Loucy (cell line): ENCODE measurements around the gene DHRS7C.

Source experiments
- H2AFZ ChIP-seq: fragments of 200-600 bp; sonication (generic); 2 replicates; pipeline ENCODE4 v1.6.0; 2016; ENCODE audit warnings: antibody characterized with exemption, mild to moderate bottlenecking, low read length, moderate library complexity
- H3F3A ChIP-seq: fragments of 200-600 bp; 2 replicates; pipeline ENCODE4 v1.6.0; 2016; ENCODE audit warnings: antibody characterized with exemption, low read depth, mild to moderate bottlenecking
- H3K27me3 ChIP-seq: fragments of 200-600 bp; sonication (generic); 2 replicates; pipeline ENCODE4 v1.6.1; 2014; ENCODE audit warnings: low read length, mild to moderate bottlenecking; ENCODE audit not compliant: insufficient read depth, poor library complexity, severe bottlenecking
- H3K36me3 ChIP-seq: fragments of 200-600 bp; sonication (generic); 2 replicates; pipeline ENCODE4 v1.6.1; 2016; ENCODE audit warnings: low read length; ENCODE audit not compliant: insufficient read depth
- H3K4me1 ChIP-seq: fragments of 200-600 bp; sonication (generic); 2 replicates; pipeline ENCODE4 v1.5.1; 2014; ENCODE audit warnings: low read length, mild to moderate bottlenecking; ENCODE audit not compliant: insufficient read depth, poor library complexity, severe bottlenecking
- H3K4me2 ChIP-seq: fragments of 200-600 bp; sonication (generic); 2 replicates; pipeline ENCODE4 v1.6.0; 2014; ENCODE audit warnings: antibody characterized with exemption, low read length, low read depth, mild to moderate bottlenecking; ENCODE audit not compliant: poor library complexity, severe bottlenecking
- H3K4me3 ChIP-seq: fragments of 200-600 bp; sonication (generic); 2 replicates; pipeline ENCODE4 v1.5.1; 2014; ENCODE audit warnings: low read length, mild to moderate bottlenecking, mixed read lengths; ENCODE audit not compliant: poor library complexity, severe bottlenecking
- H3K79me2 ChIP-seq: fragments of 200-600 bp; sonication (generic); 2 replicates; pipeline ENCODE4 v1.6.1; 2014; ENCODE audit warnings: low read length; ENCODE audit not compliant: insufficient read depth
- H3K9ac ChIP-seq: fragments of 200-600 bp; sonication (generic); 2 replicates; pipeline ENCODE4 v1.6.0; 2014; ENCODE audit warnings: mild to moderate bottlenecking, low read depth, low read length, moderate library complexity; ENCODE audit not compliant: poor library complexity, severe bottlenecking
- H3K9me2 ChIP-seq: fragments of 200-600 bp; sonication (generic); replicated peaks from 2 replicates; pipeline ENCODE4 v1.6.1; 2016; ENCODE audit warnings: low read depth, low read length, mixed read lengths
- H3K9me3 ChIP-seq: fragments of 200-600 bp; sonication (generic); 2 replicates; pipeline ENCODE4 v1.6.1; 2014; ENCODE audit warnings: mild to moderate bottlenecking, antibody characterized with exemption, low read length, low read depth; ENCODE audit not compliant: insufficient read depth
- H4K20me1 ChIP-seq: fragments of 200-600 bp; sonication (generic); 2 replicates; pipeline ENCODE4 v1.6.0; 2014; ENCODE audit warnings: antibody characterized with exemption, low read length, mild to moderate bottlenecking; ENCODE audit not compliant: insufficient read depth, poor library complexity, severe bottlenecking
- EZH2phosphoT487 ChIP-seq: fragments of 200-600 bp; IDR thresholded peaks from 2 replicates; pipeline ENCODE4 v1.6.1; 2018; ENCODE audit warnings: antibody characterized with exemption, mild to moderate bottlenecking, moderate library complexity, borderline replicate concordance
- TF ChIP-seq, protein P1 (sequence below): fragments of 200-600 bp; sonication (generic); conservative IDR thresholded peaks from 2 replicates; pipeline ENCODE4 v1.5.1; 2014; ENCODE audit warnings: mild to moderate bottlenecking, antibody characterized with exemption, low read length

Gene DHRS7C

DNA sequence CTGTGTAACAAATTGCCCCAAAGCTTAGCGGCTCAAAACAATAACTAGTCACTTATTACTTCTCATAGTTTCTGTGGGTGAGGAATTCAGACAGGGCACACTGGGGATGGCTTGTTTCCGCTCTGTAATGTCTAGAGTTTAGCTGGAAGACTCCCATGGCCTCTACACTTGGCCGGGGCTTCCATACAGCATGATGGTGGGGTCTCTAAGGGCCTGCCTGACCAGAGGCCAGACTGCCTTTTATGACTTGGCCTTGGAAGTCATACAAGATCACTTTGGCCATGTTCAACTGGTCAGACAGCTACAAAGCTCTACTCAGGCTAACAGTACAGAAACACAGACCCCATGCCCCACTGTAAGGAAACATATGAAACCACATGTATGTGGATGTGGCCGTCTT, 42.5 kb upstream of the DHRS7C start:
- no peaks in the 10 kb centered on the region for H3K9me2 ChIP-seq
- no peaks in the 10 kb centered on the region for H3F3A ChIP-seq
- H3K4me2 ChIP-seq: no peak overlapping the region
- H3K36me3 ChIP-seq: no peaks in the 10 kb centered on the region
- no peaks in the 10 kb centered on the region for H3K4me1 ChIP-seq
- no peak for TF ChIP-seq EZH2phosphoT487
- TF ChIP-seq, protein P1, sequence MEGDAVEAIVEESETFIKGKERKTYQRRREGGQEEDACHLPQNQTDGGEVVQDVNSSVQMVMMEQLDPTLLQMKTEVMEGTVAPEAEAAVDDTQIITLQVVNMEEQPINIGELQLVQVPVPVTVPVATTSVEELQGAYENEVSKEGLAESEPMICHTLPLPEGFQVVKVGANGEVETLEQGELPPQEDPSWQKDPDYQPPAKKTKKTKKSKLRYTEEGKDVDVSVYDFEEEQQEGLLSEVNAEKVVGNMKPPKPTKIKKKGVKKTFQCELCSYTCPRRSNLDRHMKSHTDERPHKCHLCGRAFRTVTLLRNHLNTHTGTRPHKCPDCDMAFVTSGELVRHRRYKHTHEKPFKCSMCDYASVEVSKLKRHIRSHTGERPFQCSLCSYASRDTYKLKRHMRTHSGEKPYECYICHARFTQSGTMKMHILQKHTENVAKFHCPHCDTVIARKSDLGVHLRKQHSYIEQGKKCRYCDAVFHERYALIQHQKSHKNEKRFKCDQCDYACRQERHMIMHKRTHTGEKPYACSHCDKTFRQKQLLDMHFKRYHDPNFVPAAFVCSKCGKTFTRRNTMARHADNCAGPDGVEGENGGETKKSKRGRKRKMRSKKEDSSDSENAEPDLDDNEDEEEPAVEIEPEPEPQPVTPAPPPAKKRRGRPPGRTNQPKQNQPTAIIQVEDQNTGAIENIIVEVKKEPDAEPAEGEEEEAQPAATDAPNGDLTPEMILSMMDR: no peak
- H3K9me3 ChIP-seq: no peaks in the 10 kb centered on the region
- H3K9ac ChIP-seq: no peak overlapping the region
- no peaks in the 10 kb centered on the region for H3K79me2 ChIP-seq
- H2AFZ ChIP-seq: no peak overlapping the region
- no peak overlapping the region for H3K4me3 ChIP-seq
- no peaks in the 10 kb centered on the region for H3K27me3 ChIP-seq
- no peaks in the 10 kb centered on the region for H4K20me1 ChIP-seq

DNA sequence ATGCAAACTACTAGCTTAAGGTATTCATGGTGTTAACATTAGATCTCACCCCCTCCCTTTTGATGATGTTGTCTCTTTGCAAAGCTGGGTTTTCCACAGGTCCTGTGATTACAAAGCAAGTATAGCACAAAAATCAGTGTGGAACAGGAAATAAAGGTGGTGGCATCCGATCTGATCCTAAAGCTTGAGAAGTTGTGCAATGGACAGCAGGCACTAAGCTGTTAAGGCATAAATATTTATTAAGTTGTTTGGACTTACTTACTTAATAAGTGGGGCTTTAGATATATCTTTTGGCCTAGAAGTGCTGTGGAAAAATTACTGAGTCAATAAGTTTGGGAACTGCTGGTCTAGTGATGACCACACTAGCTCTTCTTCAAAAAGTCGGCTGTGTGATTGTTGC, 39.3 kb upstream of the DHRS7C start:
- H3K27me3 ChIP-seq: no peaks in the 10 kb centered on the region
- H3K9me3 ChIP-seq: no peaks in the 10 kb centered on the region
- H3K4me1 ChIP-seq: no peaks in the 10 kb centered on the region
- H3K9ac ChIP-seq: no peak overlapping the region
- H4K20me1 ChIP-seq: no peaks in the 10 kb centered on the region
- H3K36me3 ChIP-seq: no peaks in the 10 kb centered on the region
- no peaks in the 10 kb centered on the region for H3F3A ChIP-seq
- no peak for TF ChIP-seq EZH2phosphoT487
- TF ChIP-seq, protein P1: no peak
- no peak overlapping the region for H3K4me2 ChIP-seq
- H3K79me2 ChIP-seq: no peaks in the 10 kb centered on the region
- no peaks in the 10 kb centered on the region for H3K9me2 ChIP-seq
- no peak overlapping the region for H3K4me3 ChIP-seq
- no peak overlapping the region for H2AFZ ChIP-seq

DNA sequence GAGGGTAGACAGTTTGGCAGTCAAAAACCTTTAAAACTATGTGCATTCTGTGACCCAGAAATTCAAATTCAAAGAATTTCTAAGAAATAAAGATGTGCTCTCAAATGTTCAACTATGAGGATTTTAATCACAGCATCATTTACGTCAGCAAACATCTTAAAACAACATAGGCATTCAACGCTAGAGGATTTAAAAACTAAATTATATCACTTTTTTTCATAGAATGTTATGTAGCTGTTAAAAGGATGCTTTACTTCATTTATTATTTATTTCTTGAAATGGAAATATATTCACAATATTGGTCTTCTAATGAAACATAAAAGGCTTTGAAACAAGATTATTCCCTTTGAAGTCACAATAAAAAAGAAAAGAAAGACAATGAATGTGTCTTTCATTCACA, 38.0 kb upstream of the DHRS7C start:
- Histone ChIP-seq H4K20me1 (no peaks in the 10 kb centered on the region), H3K9me2 (no peaks in the 10 kb centered on the region), H2AFZ (no peak overlapping the region), H3K4me2 (no peak overlapping the region), H3K4me1 (no peaks in the 10 kb centered on the region), H3F3A (no peaks in the 10 kb centered on the region), H3K9me3 (no peaks in the 10 kb centered on the region), H3K4me3 (no peak overlapping the region), H3K36me3 (no peaks in the 10 kb centered on the region), H3K9ac (no peak overlapping the region), H3K79me2 (no peaks in the 10 kb centered on the region), H3K27me3 (no peaks in the 10 kb centered on the region)
- TF ChIP-seq EZH2phosphoT487: no peak
- TF ChIP-seq, protein P1: no peak
